Measurements from ENCODE around the gene CCT3.

CCT3 gene

GRCh38 chr1:156368889-156369684 is 31.0 kb upstream of the CCT3 start, which contains the start of gene RHBG:
RHBG (plus strand) TSS chr1:156369211; CDS start chr1:156369250, 39 bp downstream.
- no peak within 1 kb of the TSS; the same call in 1 of the 2 replicates for H3K4me3 ChIP-seq (replicated peaks; ENCODE audit: insufficient read depth, low read length)
- TF ChIP-seq, protein P1, sequence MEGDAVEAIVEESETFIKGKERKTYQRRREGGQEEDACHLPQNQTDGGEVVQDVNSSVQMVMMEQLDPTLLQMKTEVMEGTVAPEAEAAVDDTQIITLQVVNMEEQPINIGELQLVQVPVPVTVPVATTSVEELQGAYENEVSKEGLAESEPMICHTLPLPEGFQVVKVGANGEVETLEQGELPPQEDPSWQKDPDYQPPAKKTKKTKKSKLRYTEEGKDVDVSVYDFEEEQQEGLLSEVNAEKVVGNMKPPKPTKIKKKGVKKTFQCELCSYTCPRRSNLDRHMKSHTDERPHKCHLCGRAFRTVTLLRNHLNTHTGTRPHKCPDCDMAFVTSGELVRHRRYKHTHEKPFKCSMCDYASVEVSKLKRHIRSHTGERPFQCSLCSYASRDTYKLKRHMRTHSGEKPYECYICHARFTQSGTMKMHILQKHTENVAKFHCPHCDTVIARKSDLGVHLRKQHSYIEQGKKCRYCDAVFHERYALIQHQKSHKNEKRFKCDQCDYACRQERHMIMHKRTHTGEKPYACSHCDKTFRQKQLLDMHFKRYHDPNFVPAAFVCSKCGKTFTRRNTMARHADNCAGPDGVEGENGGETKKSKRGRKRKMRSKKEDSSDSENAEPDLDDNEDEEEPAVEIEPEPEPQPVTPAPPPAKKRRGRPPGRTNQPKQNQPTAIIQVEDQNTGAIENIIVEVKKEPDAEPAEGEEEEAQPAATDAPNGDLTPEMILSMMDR (IDR thresholded peaks at IDR 0.05; ENCODE audit: insufficient read depth, low read length), result no peak
- no peak for TF ChIP-seq REST (IDR thresholded peaks at IDR 0.05; ENCODE audit: insufficient replicate concordance, low read depth)
- no peak for TF ChIP-seq POLR2AphosphoS5 (IDR thresholded peaks at IDR 0.05; ENCODE audit: low read depth)
- no peak for TF ChIP-seq GABPA (IDR thresholded peaks at IDR 0.05; ENCODE audit: low read depth)
- TF ChIP-seq SPI1 (IDR thresholded peaks at IDR 0.05; ENCODE audit: borderline replicate concordance, low read depth), result no peak
- H3K27me3 ChIP-seq (ENCODE audit: insufficient read depth, poor library complexity, severe bottlenecking), result no peaks in the 10 kb centered on the region

DNA sequence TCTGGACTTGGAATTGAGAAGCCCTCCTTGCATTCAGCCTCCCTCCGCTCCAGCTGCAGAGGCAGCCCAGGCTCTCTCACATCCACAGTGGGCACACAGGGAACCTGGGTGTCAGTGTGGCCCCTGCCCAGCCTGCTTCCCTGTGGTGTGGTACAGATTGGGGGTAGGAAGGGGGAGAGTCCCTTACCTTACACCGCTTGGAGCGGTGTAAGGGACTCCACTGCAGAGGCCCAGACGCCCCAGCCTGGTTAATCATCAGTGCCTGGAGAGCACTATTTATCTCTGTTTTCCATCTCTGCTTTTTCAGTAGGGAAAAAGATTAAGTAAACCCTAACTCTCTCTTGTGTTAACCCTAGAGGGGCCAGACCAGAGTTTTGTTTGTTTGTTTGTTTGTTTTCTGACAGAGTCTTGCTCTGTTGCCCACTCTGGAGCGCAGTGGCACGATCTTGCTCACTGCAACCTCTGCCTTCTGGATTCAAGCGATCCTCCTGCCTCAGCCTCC is 30.1 kb upstream of the CCT3 start:
- Histone ChIP-seq H3K27me3 (ENCODE audit: insufficient read depth, poor library complexity, severe bottlenecking) (no peaks in the 10 kb centered on the region), H3K4me3 (replicated peaks; ENCODE audit: insufficient read depth, low read length) (no peak overlapping the region), H3K27ac (replicated peaks) (no peak overlapping the region)
- no peak for DNase-seq (ENCODE audit: low read depth in 1 of 2, low spot score in 1 of 2)
- TF ChIP-seq, protein P1 (IDR thresholded peaks at IDR 0.05; ENCODE audit: insufficient read depth, low read length), result no peak
- TF ChIP-seq SPI1 (IDR thresholded peaks at IDR 0.05; ENCODE audit: borderline replicate concordance, low read depth) (no peak), POLR2AphosphoS5 (IDR thresholded peaks at IDR 0.05; ENCODE audit: low read depth) (no peak), GABPA (IDR thresholded peaks at IDR 0.05; ENCODE audit: low read depth) (no peak), REST (IDR thresholded peaks at IDR 0.05; ENCODE audit: insufficient replicate concordance, low read depth) (no peak)

More at GRCh38 chr1:156368889-156369684, 31.0 kb upstream of the CCT3 start, which contains the start of gene RHBG:
- DNase-seq (ENCODE audit: low read depth in 1 of 2, low spot score in 1 of 2), result peak; percentile 38 to 45
- no peak within 1 kb of the TSS for H3K27ac ChIP-seq (replicated peaks)

GRCh38 chr1:156367383-156368156 is 29.5 kb upstream of the CCT3 start:
- Histone ChIP-seq H3K27me3 (ENCODE audit: insufficient read depth, poor library complexity, severe bottlenecking) (no peaks in the 10 kb centered on the region), H3K27ac (replicated peaks) (no peak overlapping the region), H3K4me3 (replicated peaks; ENCODE audit: insufficient read depth, low read length) (no peak overlapping the region)
- TF ChIP-seq, protein P1 (IDR thresholded peaks at IDR 0.05; ENCODE audit: insufficient read depth, low read length), result no peak
- TF ChIP-seq GABPA (IDR thresholded peaks at IDR 0.05; ENCODE audit: low read depth), result no peak
- no peak for TF ChIP-seq POLR2AphosphoS5 (IDR thresholded peaks at IDR 0.05; ENCODE audit: low read depth)
- TF ChIP-seq SPI1 (IDR thresholded peaks at IDR 0.05; ENCODE audit: borderline replicate concordance, low read depth), result no peak
- TF ChIP-seq REST (IDR thresholded peaks at IDR 0.05; ENCODE audit: insufficient replicate concordance, low read depth), result no peak
- no peak for DNase-seq (ENCODE audit: low read depth in 1 of 2, low spot score in 1 of 2)

Data from HL-60 (cell line).